IMR-90 (cell line): ENCODE data around the gene BET1L. TPM values are rescaled to one million over a fixed set of nuclear protein-coding genes. Genes with fewer than 3 reads are reported as not detected.

Experiments used
- ATAC-seq: fragments of 200-7000 bp; cut with Tn5 transposase; 2 replicates; pipeline ENCODE4 v1.9.1; 2020; ENCODE audit warnings: low read depth, mild to moderate bottlenecking, moderate library complexity
- BruUV-seq: library from RNA; stranded (reverse); fragments of 400-500 nt; replicated peaks from 2 replicates; lab custom pipeline; 2021; lab: Mats Ljungman, UMichigan
- CTCF ChIA-PET: fragments of 300-600 bp; formaldehyde crosslinking; extraction: SDS; loops from one replicate; lab custom pipeline; 2021; ENCODE audit warnings: antibody characterized with exemption; lab: Yijun Ruan, JAX
- POLR2A ChIA-PET: fragments of 300-600 bp; sonication (Branson Sonifier 250); formaldehyde crosslinking; loops from one replicate; lab custom pipeline; 2022; ENCODE audit warnings: antibody characterized with exemption; ENCODE audit not compliant: unreplicated experiment; lab: Charles Lee
- DNase-seq: peaks from one replicate; pipeline ENCODE4 v3.0.0; 2013
- H2AFZ ChIP-seq: replicated peaks from 2 replicates; pipeline ENCODE3; 2013; ENCODE audit warnings: low read length, mild to moderate bottlenecking; ENCODE audit not compliant: poor library complexity
- H2AK5ac ChIP-seq: 2 replicates; pipeline ENCODE4 v1.6.1; 2013; ENCODE audit warnings: low read depth, low read length, inconsistent platforms
- H2AK9ac ChIP-seq: replicated peaks from 2 replicates; pipeline ENCODE3; 2013; ENCODE audit warnings: mild to moderate bottlenecking, low read depth, low read length, moderate library complexity; ENCODE audit not compliant: poor library complexity
- H2BK120ac ChIP-seq: 2 replicates; pipeline ENCODE4 v1.6.1; 2013; ENCODE audit warnings: low read depth, low read length, inconsistent platforms
- H2BK15ac ChIP-seq: 3 replicates; pipeline ENCODE4 v1.6.1; 2013; ENCODE audit warnings: low read depth, low read length, inconsistent platforms
- H2BK20ac ChIP-seq: 2 replicates; pipeline ENCODE4 v1.6.1; 2013; ENCODE audit warnings: low read depth, mild to moderate bottlenecking, inconsistent platforms, low read length, moderate library complexity
- H2BK5ac ChIP-seq: 2 replicates; pipeline ENCODE4 v1.6.1; 2013; ENCODE audit warnings: mild to moderate bottlenecking, low read depth, low read length, inconsistent platforms; ENCODE audit not compliant: poor library complexity, severe bottlenecking
- H3K14ac ChIP-seq: replicated peaks from 2 replicates; pipeline ENCODE4 v1.6.1; 2013; ENCODE audit warnings: low read depth, low read length, inconsistent platforms
- H3K18ac ChIP-seq: 2 replicates; pipeline ENCODE4 v1.6.1; 2013; ENCODE audit warnings: low read depth, low read length, control low read depth
- H3K23ac ChIP-seq: 2 replicates; pipeline ENCODE4 v1.6.1; 2013; ENCODE audit warnings: low read depth, low read length, inconsistent platforms
- H3K27ac ChIP-seq: 2 replicates; pipeline ENCODE4 v1.5.1; 2013; ENCODE audit warnings: mild to moderate bottlenecking, control low read depth, low read length; ENCODE audit not compliant: insufficient read depth
- H3K27me3 ChIP-seq: 2 replicates; pipeline ENCODE4 v1.6.1; 2013; ENCODE audit warnings: low read length; ENCODE audit not compliant: control insufficient read depth, insufficient read depth
- H3K36me3 ChIP-seq: 2 replicates; pipeline ENCODE4 v1.6.1; 2013; ENCODE audit warnings: low read length, mixed read lengths; ENCODE audit not compliant: control insufficient read depth, insufficient read depth
- H3K4ac ChIP-seq: 2 replicates; pipeline ENCODE4 v1.6.1; 2013; ENCODE audit warnings: low read depth, low read length, inconsistent platforms
- H3K4me1 ChIP-seq: 2 replicates; pipeline ENCODE4 v1.6.1; 2013; ENCODE audit warnings: low read length, mixed read lengths; ENCODE audit not compliant: control insufficient read depth, insufficient read depth
- H3K4me2 ChIP-seq: 2 replicates; pipeline ENCODE4 v1.6.1; 2013; ENCODE audit warnings: low read depth, mild to moderate bottlenecking, control low read depth, low read length, moderate library complexity
- H3K4me3 ChIP-seq: 2 replicates; pipeline ENCODE4 v1.5.1; 2013; ENCODE audit warnings: low read depth, mild to moderate bottlenecking, control low read depth, low read length, moderate library complexity; ENCODE audit not compliant: insufficient read depth
- H3K56ac ChIP-seq: 2 replicates; pipeline ENCODE4 v1.6.1; 2013; ENCODE audit warnings: low read length, inconsistent platforms; ENCODE audit not compliant: insufficient read depth; ENCODE audit errors: extremely low read depth
- H3K79me1 ChIP-seq, 2 experiments: 2 replicates each; pipeline ENCODE4 v1.6.1; 2013; ENCODE audit warnings: low read length in 2 of 2, inconsistent platforms in 1 of 2, low read depth in 1 of 2
- H3K9ac ChIP-seq: 2 replicates; pipeline ENCODE4 v1.6.1; 2013; ENCODE audit warnings: low read depth, low read length, control low read depth
- H3K9me1 ChIP-seq: 2 replicates; pipeline ENCODE4 v1.6.1; 2013; ENCODE audit warnings: low read length, inconsistent platforms; ENCODE audit not compliant: insufficient read depth
- H3K9me3 ChIP-seq: 2 replicates; pipeline ENCODE4 v1.6.1; 2013; ENCODE audit warnings: low read length; ENCODE audit not compliant: control insufficient read depth, insufficient read depth
- H4K20me1 ChIP-seq: 2 replicates; pipeline ENCODE4 v1.6.1; 2013; ENCODE audit warnings: low read length, inconsistent platforms; ENCODE audit not compliant: insufficient read depth
- H4K5ac ChIP-seq: 2 replicates; pipeline ENCODE4 v1.6.1; 2013; ENCODE audit warnings: mild to moderate bottlenecking, low read depth, low read length, control low read depth
- H4K8ac ChIP-seq, 2 experiments: 2 replicates each; pipeline ENCODE4 v1.6.1; 2013; ENCODE audit warnings: low read depth in 2 of 2, low read length in 2 of 2, control low read depth in 1 of 2, inconsistent platforms in 1 of 2
- H4K91ac ChIP-seq: 2 replicates; pipeline ENCODE4 v1.6.1; 2013; ENCODE audit warnings: low read depth, low read length, inconsistent platforms; ENCODE audit not compliant: insufficient read depth
- BHLHE40 ChIP-seq: fragments of 150-350 bp; IDR thresholded peaks from 2 replicates; pipeline ENCODE4 v1.6.1; 2016; ENCODE audit warnings: mild to moderate bottlenecking, low read depth, low read length
- CHD1 ChIP-seq: IDR thresholded peaks from 2 replicates; pipeline ENCODE4 v1.6.1; 2012; ENCODE audit warnings: low read depth, low read length, improper control_type of control experiment
- ELK1 ChIP-seq: fragments of 150-350 bp; IDR thresholded peaks from 2 replicates; pipeline ENCODE4 v1.6.1; 2016; ENCODE audit warnings: low read depth, mild to moderate bottlenecking, low read length, moderate library complexity, borderline replicate concordance
- RCOR1 ChIP-seq: IDR thresholded peaks from 2 replicates; pipeline ENCODE4 v1.6.1; 2012; ENCODE audit warnings: mild to moderate bottlenecking, low read length, improper control_type of control experiment; ENCODE audit not compliant: insufficient replicate concordance
- SMC3 ChIP-seq: fragments of 150-350 bp; IDR thresholded peaks from 2 replicates; pipeline ENCODE4 v1.6.1; 2016; ENCODE audit warnings: low read depth, mild to moderate bottlenecking, antibody characterized with exemption, low read length, moderate library complexity
- WGBS, 2 experiments: methylation state at CpG; one replicate each; pipeline versions ENCODE4 v1.1.5 to v1.1.7; 2013; ENCODE audit warnings: missing lambda C conversion rate in 2 of 2; ENCODE audit not compliant: insufficient read length in 1 of 2; ENCODE audit errors: extremely low coverage in 2 of 2; 5-methylcytosine and 5-hydroxymethylcytosine counted together
- dilution Hi-C: fragments of 300-500 bp; cut with HindIII; formaldehyde crosslinking; loops from one replicate; pipeline ENCODE4 v1.14.3; 2018; ENCODE audit warnings: low sequenced_read_pairs; ENCODE audit not compliant: unreplicated experiment
- in situ Hi-C: fragments of 300-500 bp; cut with MboI; formaldehyde crosslinking; loops from 3 replicates; pipeline ENCODE4 v1.14.3; 2019; ENCODE audit warnings: low sequenced_read_pairs, inconsistent platforms, mixed read lengths
- intact Hi-C: fragments of 100-400 bp; cut with micrococcal nuclease; formaldehyde crosslinking; loops from 2 replicates; pipeline ENCODE4 v1.10.0; 2022
- polyA plus RNA-seq, 3 experiments: library from polyadenylated mRNA; depleted of rRNA; stranded (reverse); fragments of >200 nt; gene quantifications; 2 replicates each; pipeline ENCODE4 v1.2.3, GENCODE V29; 2012; ENCODE audit warnings: low replicate concordance in 1 of 3
- total RNA-seq: library from RNA; depleted of rRNA; stranded (reverse); fragments of >200 nt; gene quantifications from 2 replicates; pipeline ENCODE4 v1.2.3, GENCODE V29; 2012
- TF ChIP-seq, protein P1 (sequence below): fragments of 150-350 bp; IDR thresholded peaks from 2 replicates; pipeline ENCODE4 v1.6.1; 2017; ENCODE audit warnings: mild to moderate bottlenecking, antibody characterized with exemption, low read length, low read depth

BET1L gene
- total and polyA plus RNA-seq, 2 of the 4 experiments (the other 2 are of a cell fraction): 10.8 to 90.7 TPM

- H3K79me1 ChIP-seq: peaks cover 4 to 25% of the 10 kb centered on the region in 2 experiments; a peak in 2 of 4 replicates
- no peak overlapping the region for H3K56ac ChIP-seq
- dilution Hi-C loops: no loop called here
- intact Hi-C loops: no loop called here
- no peak overlapping the region for H2BK120ac ChIP-seq
- H3K27ac ChIP-seq: no peak overlapping the region
- H3K18ac ChIP-seq: no peak overlapping the region
- H3K36me3 ChIP-seq: peaks cover 16% of the 10 kb centered on the region; the same call in 1 of the 2 replicates
- no peak overlapping the region for H4K91ac ChIP-seq
- no peaks in the 10 kb centered on the region for H3K27me3 ChIP-seq
- H2BK15ac ChIP-seq: no peak overlapping the region
- ChIA-PET POLR2A (no interaction called here), CTCF (no interaction called here)
- H3K9me1 ChIP-seq: peaks cover 10% of the 10 kb centered on the region; the same call in 1 of the 2 replicates
- H4K5ac ChIP-seq: no peak overlapping the region
- H3K9ac ChIP-seq: no peak overlapping the region
- peaks cover 19% of the 10 kb centered on the region for H4K20me1 ChIP-seq
- H3K4me1 ChIP-seq: no peaks in the 10 kb centered on the region
- in situ Hi-C loops: no loop called here
- H2AK5ac ChIP-seq: no peak overlapping the region
- no peaks in the 10 kb centered on the region for H3K9me3 ChIP-seq
- H3K4me2 ChIP-seq: no peak overlapping the region
- BruUV-seq: no TSS peak
- 75% methylated on average over 8 of the region's 9 CpGs; no CpG with 5 or more reads in 1 of the 2 experiments for whole genome bisulfite sequencing, 2 experiments
- no peak overlapping the region for H3K14ac ChIP-seq
- no peak overlapping the region for H3K4me3 ChIP-seq
- no peak overlapping the region for H2AFZ ChIP-seq
- no peak for ATAC-seq
- H2BK5ac ChIP-seq: no peak overlapping the region
- no peak overlapping the region for H4K8ac ChIP-seq
- H3K23ac ChIP-seq: no peak overlapping the region
- no peak overlapping the region for H3K4ac ChIP-seq
- TF ChIP-seq ELK1 (no peak), RCOR1 (no peak), BHLHE40 (no peak), CHD1 (no peak), SMC3 (no peak)
- TF ChIP-seq, protein P1, sequence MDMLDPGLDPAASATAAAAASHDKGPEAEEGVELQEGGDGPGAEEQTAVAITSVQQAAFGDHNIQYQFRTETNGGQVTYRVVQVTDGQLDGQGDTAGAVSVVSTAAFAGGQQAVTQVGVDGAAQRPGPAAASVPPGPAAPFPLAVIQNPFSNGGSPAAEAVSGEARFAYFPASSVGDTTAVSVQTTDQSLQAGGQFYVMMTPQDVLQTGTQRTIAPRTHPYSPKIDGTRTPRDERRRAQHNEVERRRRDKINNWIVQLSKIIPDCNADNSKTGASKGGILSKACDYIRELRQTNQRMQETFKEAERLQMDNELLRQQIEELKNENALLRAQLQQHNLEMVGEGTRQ: no peak
- no peak for DNase-seq
- H2AK9ac ChIP-seq: no peak overlapping the region
- H2BK20ac ChIP-seq: no peak overlapping the region
Measured at GRCh38 chr11:197741-198235, 9.4 kb downstream of the BET1L start.
